Fibroblast of lung (primary cell): ENCODE data around the gene BIN1.

Source experiments
- CTCF ChIP-seq, 2 donors: IDR thresholded peaks in 1 of 2; conservative IDR thresholded peaks in 1 of 2; 1 replicate in 1 of 2; 2 replicates in 1 of 2; pipeline ENCODE4 v1.5.1; 2011 to 2012; ENCODE audit warnings: low read length in 2 of 2, control low read depth in 1 of 2, inconsistent platforms in 1 of 2, low read depth in 1 of 2, mild to moderate bottlenecking in 1 of 2
- EZH2 ChIP-seq: IDR thresholded peaks from 2 replicates; pipeline ENCODE4 v1.5.1; 2012; ENCODE audit warnings: low read length, control low read depth, mild to moderate bottlenecking; ENCODE audit errors: missing control alignments

- TF ChIP-seq CTCF (conservative IDR thresholded peaks at IDR 0.05 in 1 of 2, IDR thresholded peaks at IDR 0.05 in 1 of 2; ENCODE audit: low read depth in 1 of 2, low read length in 2 of 2) = no peak
- TF ChIP-seq EZH2 = no peak
Observed at GRCh38 chr2:127069003-127069402, 38.0 kb downstream of the BIN1 start.
